H1 (cell line): ENCODE results near the gene TNPO2. TPM values are rescaled to one million over a fixed set of nuclear protein-coding genes. Genes with fewer than 3 reads are reported as not detected.

Source experiments
- CEBPB ChIP-seq: IDR thresholded peaks from 2 replicates; pipeline ENCODE4 v1.6.1; 2012; ENCODE audit warnings: low read depth, low read length
- KDM4A ChIP-seq: IDR thresholded peaks from one replicate; pipeline ENCODE4 v1.7.1; 2012; ENCODE audit warnings: low read depth, mild to moderate bottlenecking, moderate library complexity, low read length, inconsistent platforms; ENCODE audit not compliant: severe bottlenecking
- NRF1 ChIP-seq: IDR thresholded peaks from 2 replicates; pipeline ENCODE4 v1.6.1; 2011; ENCODE audit warnings: mild to moderate bottlenecking, low read depth, low read length, improper control_type of control experiment
- SIRT6 ChIP-seq: IDR thresholded peaks from one replicate; pipeline ENCODE4 v1.7.1; 2012; ENCODE audit warnings: low read length, inconsistent platforms
- SUZ12 ChIP-seq: fragments of 200-600 bp; sonication (generic); IDR thresholded peaks from 2 replicates; pipeline ENCODE4 v1.6.1; 2012; ENCODE audit warnings: mild to moderate bottlenecking, inconsistent platforms, low read length, moderate library complexity, mixed read lengths
- polyA plus RNA-seq, 7 experiments: library from polyadenylated mRNA; depleted of rRNA in 3 of 7; stranded (reverse) in 5 of 7; unstranded in 2 of 7; fragments of >200 nt in 5 of 7; fragments of 200-250 nt in 2 of 7; gene quantifications; 1 replicate in 5 of 7; 2 replicates in 1 of 7; 4 replicates in 1 of 7; pipeline versions ENCODE4 v1.2.1 to v1.2.3, GENCODE V29; 2011 to 2013; ENCODE audit warnings: missing spikeins in 2 of 7, mixed read lengths in 2 of 7
- total RNA-seq: library from RNA; stranded (reverse); fragmentation: NEBNext Ultra II Directional; extraction: Animal tissue kit (Norgen Biotek cat#: 25700); gene quantifications from 2 replicates; pipeline ENCODE4 v1.2.1, GENCODE V29; 2021

TNPO2 gene
- total and polyA plus RNA-seq, 2 of the 8 experiments (the other 6 are each of a cell fraction or from before 2014, with no cell fraction given): 112 to 121 TPM

DNA sequence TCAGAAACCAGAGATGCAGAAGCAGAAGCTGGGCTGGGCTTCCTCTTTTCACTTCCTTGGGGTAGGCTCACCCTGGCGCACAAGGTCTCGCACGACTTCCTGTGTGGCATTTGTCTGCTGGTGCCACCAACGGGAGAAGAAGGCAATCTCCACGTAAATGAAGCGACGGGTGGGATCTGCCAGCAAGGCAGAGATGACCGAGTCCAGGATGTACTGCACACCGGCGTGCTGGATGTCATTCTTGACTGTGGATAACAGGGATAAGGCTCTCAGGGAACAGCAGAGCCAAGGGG is 58.5 kb downstream of the TNPO2 start (continued):
- TF ChIP-seq SIRT6 (no peak), CEBPB (no peak), SUZ12 (no peak), NRF1 (no peak), KDM4A (no peak)
